Heart left ventricle (tissue), 13 donors: Measurements from ENCODE around the gene MBD3L4.

Experiments
- POLR2A ChIP-seq, 2 donors: fragments of 450-650 bp; IDR thresholded peaks; one replicate each; pipeline ENCODE4 v1.6.1; 2017; ENCODE audit warnings: antibody characterized with exemption in 2 of 2, mild to moderate bottlenecking in 2 of 2, moderate library complexity in 2 of 2
- TF ChIP-seq, protein P1 (sequence below), 12 donors: fragments of 200-600 bp; sonication (generic) in 4 of 12; IDR thresholded peaks; one replicate each; pipeline versions ENCODE4 v1.5.0 to v1.8.0; 2018 to 2022; ENCODE audit warnings: antibody characterized with exemption in 12 of 12, mild to moderate bottlenecking in 5 of 12
- donor health status: ischemic (EF 13 %, LVEDD 7.1; RV severe dilation, severe dysfunction).
- donor health status: DM: no; HTN: yes; CAD: no.
- donor health status: DM: no; HTN: no; CAD: no.
- donor health status: ischemic (EF 25% LVEDD 6.9; RV normal size, moderate dysfunction).
- donor health status: ischemic (EF 25% LVEDD 5.7; RV mildly dilated, moderate dysfunction).
- donor health status: ischemic (EF 35%, LVEDD 5.7; RV mildly dilated, moderate dysfunction).
- donor health status: nonischemic (EF 11% LVEDD 7.7; RV severe dilation, severe dysfunction).
- donor health status: DM: yes; HTN: yes; CAD: no.
- donor health status: PGD.
- donor health status: ischemic (EF 29% LVEDD 5.4; RV normal size, mild dysfunction).
- donor health status: nonischemic (EF 23%, LVEDD 6.1; RV moderate dilation, normal function).

DNA sequence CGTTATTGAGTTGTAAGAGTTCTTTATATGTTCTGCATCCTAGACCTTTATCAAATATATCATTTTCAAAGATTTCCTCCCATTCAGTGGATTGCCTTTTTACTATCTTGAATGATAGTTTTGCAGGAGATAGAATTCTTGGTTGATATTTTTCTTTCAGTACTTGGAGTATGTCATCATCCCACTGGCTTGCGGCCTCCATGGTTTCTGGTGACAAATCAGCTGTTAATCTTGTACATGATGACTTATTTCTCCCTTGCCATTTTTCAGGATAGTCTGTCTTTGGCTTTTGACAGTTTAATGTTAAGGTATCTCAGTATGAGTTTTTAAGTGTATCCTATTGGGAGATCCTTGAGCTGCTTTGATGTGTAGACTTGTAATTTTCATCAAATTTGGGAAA is 38.0 kb upstream of the MBD3L4 start:
- TF ChIP-seq, protein P1, sequence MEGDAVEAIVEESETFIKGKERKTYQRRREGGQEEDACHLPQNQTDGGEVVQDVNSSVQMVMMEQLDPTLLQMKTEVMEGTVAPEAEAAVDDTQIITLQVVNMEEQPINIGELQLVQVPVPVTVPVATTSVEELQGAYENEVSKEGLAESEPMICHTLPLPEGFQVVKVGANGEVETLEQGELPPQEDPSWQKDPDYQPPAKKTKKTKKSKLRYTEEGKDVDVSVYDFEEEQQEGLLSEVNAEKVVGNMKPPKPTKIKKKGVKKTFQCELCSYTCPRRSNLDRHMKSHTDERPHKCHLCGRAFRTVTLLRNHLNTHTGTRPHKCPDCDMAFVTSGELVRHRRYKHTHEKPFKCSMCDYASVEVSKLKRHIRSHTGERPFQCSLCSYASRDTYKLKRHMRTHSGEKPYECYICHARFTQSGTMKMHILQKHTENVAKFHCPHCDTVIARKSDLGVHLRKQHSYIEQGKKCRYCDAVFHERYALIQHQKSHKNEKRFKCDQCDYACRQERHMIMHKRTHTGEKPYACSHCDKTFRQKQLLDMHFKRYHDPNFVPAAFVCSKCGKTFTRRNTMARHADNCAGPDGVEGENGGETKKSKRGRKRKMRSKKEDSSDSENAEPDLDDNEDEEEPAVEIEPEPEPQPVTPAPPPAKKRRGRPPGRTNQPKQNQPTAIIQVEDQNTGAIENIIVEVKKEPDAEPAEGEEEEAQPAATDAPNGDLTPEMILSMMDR (IDR thresholded peaks at IDR 0.05): no peak
- no peak for TF ChIP-seq POLR2A (IDR thresholded peaks at IDR 0.05)
